Anterior cingulate cortex (tissue), 58 donors: Measurements from ENCODE around the gene TEX48.

Source experiments
- DNase-seq, 58 donors: peaks; one replicate each; lab custom pipeline; 2025; lab: John Stamatoyannopoulos, UW

Gene TEX48

DNA sequence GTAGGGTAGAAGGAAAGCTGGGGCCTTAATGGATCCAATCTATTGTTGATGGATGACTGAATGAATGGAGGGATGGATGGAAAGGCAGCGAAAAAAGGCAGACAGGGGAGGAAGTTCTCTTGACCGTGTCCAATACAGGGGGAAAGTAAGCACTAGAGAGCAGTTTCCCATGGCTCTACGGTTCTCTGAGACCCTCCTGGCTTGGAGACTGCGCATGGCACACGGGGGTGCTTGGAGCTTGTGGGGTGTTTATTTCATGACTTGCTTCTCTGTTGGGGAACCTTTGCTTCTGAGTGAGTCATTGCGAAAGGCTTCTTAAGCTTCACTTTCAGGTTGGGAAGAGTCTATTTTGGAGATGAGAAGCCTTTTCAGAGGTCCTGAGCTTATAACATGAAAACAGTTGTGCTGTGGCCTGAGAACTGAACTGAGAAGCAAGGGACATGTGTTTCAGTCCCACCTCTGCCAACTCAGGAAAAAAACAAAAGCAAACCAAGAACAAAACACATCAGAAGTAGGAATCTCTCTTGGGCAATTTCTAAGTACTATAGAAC is 12.8 kb upstream of the TEX48 start:
- DNase-seq = no peak

DNA sequence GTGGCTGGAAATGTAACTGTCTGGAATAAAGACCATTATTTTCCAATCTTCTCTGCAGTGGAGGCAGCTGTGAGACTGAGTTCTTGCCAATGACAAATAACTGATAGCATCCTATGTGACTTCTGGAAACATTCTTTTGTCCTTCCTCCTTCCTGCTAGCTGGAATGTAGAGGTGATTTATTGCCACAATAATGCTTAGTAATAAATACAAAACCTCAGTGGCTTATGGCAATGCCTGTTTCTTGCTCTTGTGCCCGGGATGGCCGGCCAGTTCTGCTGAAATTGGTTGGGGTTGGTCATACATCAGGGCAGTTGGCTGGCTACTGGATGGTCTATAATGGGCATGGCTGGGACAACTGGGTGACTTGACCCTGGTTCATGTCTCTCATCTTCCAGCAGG is 12.2 kb upstream of the TEX48 start:
- DNase-seq = no peak

DNA sequence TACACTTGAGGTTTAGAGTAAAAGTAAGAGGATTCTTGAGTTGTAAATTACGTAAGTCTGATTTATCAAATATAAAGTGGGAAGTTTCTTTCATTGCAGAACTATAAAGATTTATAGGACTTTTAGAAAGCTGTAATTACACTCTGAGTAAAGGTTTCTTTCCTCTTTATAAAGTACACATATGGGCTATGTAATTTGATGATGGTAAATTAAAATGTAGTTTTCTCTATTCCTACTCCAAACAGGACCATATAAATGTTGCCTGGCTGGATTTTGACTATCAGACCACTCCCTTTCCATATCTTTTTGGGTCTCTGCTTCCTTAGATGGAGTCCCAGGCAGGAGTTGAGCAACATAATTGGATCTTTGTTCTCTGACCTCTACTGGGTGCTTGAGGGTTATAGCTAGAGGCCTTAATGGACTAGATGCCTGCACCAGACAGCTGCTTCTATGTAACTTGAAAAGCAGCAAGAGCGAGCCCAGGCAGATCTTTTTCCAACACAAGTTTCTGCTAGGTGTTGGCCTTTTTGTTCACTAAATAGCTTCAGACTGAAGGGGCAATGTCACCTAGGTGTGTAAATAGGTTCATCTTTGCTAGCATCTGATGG is 11.4 kb upstream of the TEX48 start:
- DNase-seq = no peak

DNA sequence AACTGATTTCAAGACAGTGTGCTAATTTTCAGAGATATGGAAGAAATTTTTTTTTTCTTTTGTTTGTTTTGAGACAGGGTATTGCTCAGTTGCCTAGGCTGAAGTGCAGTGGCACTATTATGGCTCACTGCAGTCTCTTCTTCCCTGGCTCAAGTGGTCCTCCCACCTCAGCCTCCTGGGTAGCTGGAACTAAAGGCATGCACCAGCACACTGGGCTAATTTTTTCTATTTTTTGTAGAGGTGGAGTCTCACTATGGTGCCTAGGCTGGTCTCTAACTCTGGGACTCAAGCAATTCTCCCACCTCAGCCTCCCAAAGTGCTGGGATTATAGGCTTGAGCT is 9.9 kb upstream of the TEX48 start:
- no peak for DNase-seq

DNA sequence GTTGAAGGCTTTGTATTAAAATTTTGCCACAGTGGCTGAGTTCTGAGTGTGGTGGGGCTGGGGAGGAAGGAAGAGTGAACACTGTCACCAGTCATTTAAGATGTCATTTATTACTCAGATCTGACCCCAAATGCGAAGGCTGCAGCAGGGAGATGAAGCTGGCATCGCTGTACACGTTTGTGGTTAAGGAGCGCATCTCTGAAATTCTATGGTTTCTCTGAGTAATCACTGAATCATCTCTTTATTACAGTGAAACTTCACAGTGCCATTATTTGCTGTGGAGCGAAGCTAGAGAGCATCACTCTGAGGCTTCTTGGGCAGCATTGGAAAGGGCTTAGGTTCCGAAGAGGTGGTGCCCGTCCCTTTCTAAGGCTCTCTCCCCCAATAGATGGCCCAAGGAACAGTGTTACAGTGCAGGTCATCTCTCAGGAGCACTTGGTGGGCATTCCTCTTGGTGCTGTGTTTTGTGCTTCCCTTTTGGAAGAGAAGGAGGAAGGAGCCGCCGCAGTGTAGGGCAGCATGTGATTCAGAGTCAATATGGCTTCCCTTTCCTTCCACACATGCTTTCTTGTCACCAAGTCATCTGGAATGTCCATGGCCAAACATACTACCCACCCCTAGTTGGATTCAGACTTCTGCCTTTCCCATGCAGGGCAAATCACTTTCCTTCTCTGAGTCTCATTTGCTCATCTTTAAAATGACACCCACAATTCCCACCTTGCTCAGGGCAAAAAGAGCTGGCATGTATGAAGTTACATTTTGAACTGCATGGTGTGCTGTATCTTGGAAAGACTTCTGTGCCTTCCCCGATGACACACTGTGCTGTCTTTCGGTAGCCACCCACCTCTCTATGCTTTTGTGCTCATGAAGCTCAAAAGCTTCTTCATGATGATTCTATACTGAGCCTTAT is 9.3 kb upstream of the TEX48 start:
- peak in 7 of 58 donors; percentile 1 to 19 (median 9) for DNase-seq

DNA sequence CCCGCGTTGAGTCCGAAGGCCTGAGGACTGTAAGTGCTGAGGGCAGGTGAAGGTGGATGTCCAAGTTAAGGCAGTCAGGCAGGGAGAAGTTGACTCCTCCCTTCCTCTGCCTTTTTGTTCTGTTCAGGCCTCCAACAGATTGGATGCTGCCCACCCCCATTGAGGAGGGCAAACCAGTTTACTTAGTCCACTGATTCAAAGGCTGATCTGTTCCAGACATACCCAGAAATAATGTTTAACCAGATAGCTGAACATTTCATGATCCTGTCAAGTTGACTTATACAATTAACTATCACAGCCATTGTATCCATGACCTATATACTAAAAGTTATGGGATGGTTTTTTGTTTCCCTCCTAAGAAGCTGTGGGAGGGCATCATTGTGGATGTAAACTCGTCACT is 8.3 kb upstream of the TEX48 start:
- DNase-seq = no peak

DNA sequence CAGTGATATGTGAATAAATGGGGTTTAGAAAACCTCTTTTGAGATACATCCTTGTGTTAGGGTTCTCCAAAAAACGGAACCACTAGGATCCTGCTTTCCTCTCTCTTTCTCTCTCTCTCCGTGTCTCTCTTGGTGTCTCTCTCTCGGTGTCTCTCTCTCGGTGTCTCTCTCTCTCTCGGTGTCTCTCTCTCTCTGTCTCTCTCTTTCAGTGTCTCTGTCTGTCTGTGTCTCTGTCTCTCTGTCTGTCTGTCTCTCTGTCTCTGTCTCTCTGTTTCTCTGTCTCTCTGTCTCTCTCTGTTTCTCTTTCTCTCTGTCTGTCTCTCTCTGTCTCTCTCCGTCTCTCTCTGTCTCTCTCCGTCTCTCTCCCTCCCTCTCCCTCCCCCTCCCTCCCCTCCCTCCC is 7.8 kb upstream of the TEX48 start:
- DNase-seq = no peak

DNA sequence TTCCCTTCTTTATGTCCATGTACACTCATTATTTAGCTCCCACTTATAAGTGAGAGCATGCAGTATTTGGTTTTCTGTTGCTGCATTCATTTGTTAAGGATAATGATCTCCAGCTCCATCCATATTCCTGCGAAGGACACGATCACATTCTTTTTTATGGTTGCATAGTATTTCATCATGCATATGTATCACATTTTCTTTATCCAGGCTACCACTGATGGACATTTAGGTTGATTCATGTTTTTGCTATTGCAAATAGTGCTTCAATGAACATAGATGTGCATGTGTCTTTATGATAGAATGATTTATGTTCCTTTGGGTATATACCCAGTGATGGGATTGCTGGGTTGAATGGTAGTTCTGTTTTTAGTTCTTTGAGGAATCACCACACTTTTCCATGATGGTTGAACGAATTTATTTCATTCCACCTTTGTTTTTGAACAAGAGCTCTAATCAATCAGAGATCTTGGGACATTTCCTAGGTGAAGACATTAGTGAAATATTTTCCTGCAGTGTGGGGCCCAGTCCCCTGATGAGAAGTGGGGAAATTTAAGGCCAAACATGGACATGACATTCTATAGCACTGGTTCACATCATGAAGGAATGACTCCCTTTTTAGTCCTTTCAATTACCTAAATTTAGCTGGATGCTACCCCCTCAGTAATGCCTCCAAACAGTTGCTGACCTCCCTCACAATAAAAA is 7.1 kb upstream of the TEX48 start:
- DNase-seq = no peak

DNA sequence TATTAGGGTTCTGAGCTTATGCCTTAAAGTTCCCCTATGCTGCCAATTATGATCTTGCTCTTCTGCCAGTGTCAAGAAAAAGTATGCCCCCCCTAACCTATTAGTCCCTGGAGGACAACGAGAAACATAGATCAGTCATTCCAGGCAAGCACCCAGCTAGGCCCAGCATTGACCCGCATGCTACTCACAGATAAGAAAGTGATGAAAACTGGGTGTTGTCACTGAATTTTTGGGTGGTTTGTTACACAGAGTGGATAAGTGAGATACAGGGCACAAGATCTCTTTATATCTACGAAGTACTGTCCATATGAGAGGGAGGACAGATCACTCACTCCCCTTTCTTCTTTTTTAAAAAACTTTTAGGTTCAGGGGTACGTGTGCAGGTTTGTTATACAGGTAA is 6.4 kb upstream of the TEX48 start:
- no peak for DNase-seq

DNA sequence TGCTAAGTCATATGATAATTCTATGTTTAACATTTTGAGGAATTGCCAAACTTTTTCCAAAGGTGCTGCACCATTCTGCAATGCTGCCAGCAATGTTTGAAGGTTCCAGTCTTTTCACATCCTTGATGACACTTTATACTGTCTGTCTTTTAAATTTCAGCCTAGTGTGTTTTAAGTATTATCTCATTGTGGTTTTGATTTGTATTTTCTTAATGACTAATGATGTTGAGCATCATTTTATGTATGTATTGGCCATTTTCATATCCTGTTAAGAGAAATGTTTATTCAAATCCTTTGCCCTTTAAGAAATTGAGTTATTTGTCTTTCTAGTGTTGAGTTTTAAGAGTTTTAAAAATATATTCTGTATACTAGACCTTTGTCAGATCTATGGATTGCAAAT is 5.0 kb upstream of the TEX48 start:
- DNase-seq = no peak

DNA sequence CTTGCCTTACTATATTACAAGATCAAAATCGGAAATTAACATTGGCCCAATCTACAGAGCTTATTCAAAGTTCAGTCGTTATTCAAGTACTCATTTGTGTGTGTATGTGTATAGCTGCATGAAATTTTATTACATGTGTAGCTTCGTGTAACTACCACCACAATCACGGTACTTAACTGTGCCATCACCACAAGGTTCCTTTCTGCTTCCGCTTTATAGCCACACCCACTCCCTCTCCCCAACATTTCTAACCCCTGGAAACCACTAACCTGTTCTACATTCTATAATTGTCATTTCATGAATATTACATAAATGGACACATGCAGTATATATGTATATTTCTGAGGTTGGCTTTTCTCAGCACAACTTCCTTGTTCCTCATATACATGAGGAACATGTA is 4.0 kb upstream of the TEX48 start:
- no peak for DNase-seq

DNA sequence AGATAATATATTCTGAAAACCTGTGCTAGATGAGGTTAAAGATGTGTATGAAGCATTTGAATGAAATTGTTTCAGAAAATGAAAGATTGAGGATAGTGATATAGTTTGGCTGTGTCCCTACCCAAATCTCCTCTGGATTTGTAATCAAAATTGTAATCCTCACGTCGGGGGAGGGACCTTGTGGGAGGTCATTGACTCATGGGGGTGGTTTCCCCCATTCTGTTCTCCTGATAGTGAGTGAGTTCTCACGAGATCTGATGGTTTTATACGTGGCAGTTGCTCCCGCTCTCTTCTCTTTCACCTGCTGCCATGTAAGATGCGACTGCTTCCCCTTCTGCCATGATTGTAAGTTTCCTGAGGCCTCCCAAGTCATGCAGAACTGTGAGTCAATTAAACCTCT is 2.0 kb upstream of the TEX48 start:
- DNase-seq = no peak

DNA sequence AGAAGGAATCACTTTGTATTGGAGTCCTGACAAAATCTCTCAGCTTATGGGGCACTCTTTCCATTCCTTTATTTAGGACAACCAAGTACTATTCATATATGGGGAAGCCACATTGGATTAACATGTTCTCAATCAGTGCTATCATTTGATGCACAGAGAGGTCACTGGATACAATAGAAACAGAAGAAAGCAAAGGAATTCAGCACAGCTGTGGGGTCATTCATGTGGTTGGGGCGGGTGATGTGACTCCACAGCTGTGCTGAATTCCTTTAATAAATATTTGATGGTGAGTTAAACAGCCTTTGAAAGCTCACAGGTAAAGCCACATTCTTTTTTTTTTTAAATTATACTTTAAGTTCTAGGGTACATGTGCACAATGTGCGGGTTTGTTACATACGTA is 854 bp upstream of the TEX48 start:
- DNase-seq = no peak

DNA sequence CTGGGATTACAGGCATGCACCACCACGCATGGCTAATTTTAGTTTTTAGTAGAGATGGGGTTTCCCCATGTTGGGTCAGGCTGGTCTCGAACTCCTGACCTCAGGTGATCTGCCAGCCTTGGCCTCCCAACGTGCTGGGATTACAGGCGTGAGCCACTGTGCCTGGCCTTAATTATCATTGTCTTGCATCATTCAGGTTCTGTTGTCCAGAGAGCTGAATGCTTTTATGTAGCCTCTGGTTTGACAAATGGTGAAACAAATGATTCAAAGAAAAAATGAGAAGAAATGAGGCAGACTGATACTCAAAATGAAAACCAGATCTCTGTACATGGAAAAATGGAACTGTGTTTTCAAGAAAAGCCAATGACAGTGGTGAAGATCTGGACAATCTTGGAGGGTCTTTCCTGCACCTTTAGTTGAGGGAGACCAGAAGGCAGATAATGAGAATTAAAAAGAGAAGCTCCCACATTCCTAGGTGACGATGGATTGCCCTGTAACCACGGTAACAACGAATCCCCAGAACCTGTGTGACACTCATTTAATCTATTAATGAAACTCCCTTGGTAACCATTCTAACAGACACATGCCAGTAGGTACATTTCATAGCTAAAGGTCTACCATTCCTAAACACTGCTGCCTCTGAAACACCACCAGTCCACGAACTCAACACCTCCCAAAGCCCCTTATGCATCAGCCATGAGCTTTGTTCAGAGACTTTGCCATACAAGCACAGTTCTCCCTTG is 1.6 kb downstream of the TEX48 start:
- peak in 1 of 58 donors; percentile 3 for DNase-seq

DNA sequence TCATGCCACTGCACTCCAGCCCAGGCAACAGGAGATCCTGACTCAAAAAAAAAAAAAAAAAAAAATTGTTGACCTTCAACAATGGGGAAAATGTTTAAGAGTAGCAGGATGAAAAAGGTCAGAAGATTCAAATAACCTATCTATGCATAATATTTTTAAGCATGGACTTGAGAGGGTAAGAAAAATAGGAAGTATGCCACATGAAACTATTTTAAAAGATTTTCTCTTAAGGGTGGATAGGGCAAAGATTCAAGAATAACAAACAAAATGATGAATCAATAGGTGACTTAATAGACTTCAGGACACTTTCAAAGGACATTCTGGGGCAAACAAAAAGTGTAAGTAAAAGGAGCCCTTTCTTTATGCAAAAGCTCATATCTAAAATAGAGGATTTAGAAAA is 3.2 kb downstream of the TEX48 start:
- DNase-seq = no peak

DNA sequence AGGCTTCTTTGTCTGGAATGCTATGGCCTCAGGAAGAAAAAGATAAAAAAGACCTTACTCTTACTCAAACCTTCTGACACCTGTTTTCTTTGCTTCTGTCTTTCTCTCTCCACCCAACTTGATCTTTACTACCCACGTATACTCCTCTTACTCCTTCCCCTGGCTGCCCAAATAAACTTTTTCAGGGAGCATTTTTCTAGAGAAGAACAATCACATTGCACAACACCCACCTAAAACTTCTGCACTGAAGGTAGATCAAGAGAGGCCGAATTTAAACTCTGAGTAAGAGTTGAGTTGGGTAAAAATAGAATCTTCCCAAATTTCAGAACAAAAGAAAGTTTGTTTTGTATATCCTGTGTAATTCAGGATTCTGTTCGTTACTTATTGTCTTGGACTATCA is 3.9 kb downstream of the TEX48 start:
- no peak for DNase-seq

DNA sequence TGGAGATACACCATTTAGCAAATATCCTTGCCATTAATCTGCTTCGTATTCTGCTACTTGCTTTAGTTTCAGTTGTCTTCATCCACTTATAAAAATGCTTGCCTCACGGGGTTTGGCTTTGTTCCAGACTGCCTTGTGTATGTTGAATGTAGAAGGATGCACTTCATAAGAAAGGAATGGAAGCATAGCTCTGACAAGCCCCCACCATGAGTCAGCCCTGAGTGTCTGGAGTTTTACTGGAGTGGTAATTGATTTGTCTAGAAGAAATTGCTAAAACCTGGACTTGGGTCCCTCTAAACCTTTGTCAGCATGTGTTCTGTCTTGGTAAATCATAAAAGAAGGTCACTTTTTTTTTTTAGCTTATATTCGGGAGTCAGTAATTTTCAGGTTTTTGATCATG is 4.6 kb downstream of the TEX48 start:
- peak in 1 of 58 donors; percentile 4 for DNase-seq

DNA sequence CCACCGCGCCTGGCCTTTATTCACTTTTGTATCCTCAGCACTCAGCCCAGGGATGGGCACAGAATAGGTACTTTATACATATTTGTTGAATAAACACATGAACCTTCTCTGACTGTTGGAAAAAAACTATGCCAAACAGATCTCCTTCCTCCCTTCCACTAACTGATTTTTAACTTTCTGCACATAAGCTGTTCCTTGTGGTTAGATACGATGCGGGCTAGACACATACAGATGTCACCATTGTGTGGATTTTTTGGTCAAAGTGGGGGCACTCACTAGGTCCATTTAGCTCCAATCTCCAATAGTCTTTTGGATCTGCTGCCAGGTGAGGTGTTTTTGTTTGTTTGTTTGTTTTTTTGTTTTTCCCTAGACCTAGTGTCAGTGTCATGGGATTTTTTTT is 5.1 kb downstream of the TEX48 start:
- no peak for DNase-seq

DNA sequence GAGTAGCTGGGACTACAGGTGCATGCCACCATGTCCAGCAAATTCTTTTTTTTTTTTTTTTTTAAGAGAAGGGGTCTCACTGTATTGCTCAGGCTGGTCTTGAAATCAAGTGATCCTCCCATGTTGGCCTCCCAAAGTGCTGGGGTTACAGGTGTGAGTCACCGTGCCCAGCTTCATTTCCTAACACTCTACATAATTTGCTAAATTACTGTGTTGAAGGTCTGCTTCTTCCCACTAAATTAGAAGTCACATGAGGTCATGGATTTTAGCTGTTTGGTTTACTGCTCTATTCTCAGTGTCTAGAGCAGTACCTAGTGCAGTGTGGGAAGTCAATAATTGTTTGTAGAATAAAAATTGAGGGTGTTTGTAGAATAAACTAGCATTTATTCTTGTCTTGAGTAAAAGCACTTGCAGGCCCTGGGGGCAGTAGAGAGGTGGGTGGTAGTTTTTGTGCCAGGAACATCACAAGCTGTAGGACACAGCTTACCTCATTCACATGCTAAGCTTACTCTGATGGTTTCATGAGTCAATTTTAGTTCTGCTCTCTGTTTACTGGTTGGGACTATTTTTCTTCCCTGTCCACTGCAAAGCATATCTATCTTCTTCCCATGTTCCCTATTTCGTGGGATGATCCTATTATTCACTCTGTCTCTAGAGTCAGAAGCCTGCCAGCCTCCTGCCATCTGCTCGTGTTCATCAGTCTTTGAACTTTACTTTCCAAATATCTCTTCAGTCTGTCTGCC is 7.0 kb downstream of the TEX48 start:
- DNase-seq = no peak
